Measurements from ENCODE around the gene DDAH1.

- TF ChIP-seq CTCF (IDR thresholded peaks at IDR 0.05): no peak
- no peak for TF ChIP-seq POLR2A (IDR thresholded peaks at IDR 0.05)
These were observed 71.5 kb downstream of the DDAH1 start for GRCh38 chr1:85393490-85393889.

Data from ovary (tissue), 3 donors.